Mesodermal cell (in vitro differentiated cells): ENCODE data around the gene LIME1.

Experiments
- H3K27ac ChIP-seq: 2 replicates; pipeline ENCODE4 v1.7.0; 2013; ENCODE audit warnings: mild to moderate bottlenecking, low read depth, low read length, moderate library complexity; ENCODE audit not compliant: severe bottlenecking
- H3K36me3 ChIP-seq: 2 replicates; pipeline ENCODE4 v1.7.1; 2013; ENCODE audit warnings: mild to moderate bottlenecking, low read length, moderate library complexity; ENCODE audit not compliant: control insufficient read depth, insufficient read depth
- H3K4me1 ChIP-seq: one replicate; pipeline ENCODE4 v1.7.1; 2013; ENCODE audit warnings: mild to moderate bottlenecking, low read length; ENCODE audit not compliant: insufficient read depth, control insufficient read depth, poor library complexity, severe bottlenecking
- H3K4me3 ChIP-seq: 2 replicates; pipeline ENCODE4 v1.7.0; 2013; ENCODE audit warnings: low read length, control low read depth, mild to moderate bottlenecking; ENCODE audit not compliant: insufficient read depth, poor library complexity, severe bottlenecking; ENCODE audit errors: extremely low read depth
- H3K9me3 ChIP-seq: 2 replicates; pipeline ENCODE4 v1.7.1; 2013; ENCODE audit warnings: mild to moderate bottlenecking, low read length, moderate library complexity; ENCODE audit not compliant: control insufficient read depth
- WGBS, 2 experiments: methylation state at CpG; one replicate each; pipeline ENCODE4 v1.1.5; 2013; ENCODE audit warnings: missing lambda C conversion rate in 2 of 2; ENCODE audit not compliant: insufficient coverage in 2 of 2; 5-methylcytosine and 5-hydroxymethylcytosine counted together

LIME1 gene

DNA sequence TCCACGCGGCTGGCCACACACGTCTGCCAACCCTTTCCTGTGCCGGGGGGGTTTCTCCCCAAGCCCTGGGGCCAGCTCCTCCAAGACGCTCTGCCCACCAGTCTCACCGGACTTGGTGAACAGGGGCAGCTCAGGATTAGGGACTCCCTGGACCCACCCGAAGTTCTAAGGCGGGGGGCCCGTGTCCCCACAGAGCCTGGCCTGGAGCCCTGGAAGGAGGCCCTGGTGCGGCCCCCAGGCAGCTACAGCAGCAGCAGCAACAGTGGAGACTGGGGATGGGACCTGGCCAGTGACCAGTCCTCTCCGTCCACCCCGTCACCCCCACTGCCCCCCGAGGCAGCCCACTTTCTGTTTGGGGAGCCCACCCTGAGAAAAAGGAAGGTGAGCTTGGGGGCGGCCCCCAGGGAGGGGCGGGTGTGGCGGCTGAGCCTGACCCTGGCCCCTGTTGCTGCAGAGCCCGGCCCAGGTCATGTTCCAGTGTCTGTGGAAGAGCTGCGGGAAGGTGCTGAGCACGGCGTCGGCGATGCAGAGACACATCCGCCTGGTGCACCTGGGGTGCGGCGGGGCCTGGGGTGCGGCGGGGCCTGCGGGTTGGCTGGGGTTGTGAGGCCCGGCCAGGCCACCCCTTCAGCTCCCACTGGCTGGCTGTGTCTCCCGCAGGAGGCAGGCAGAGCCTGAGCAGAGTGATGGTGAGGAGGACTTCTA is 5.4 kb downstream of the LIME1 start:
- Histone ChIP-seq H3K27ac (no peak overlapping the region), H3K4me3 (peak overlapping the region; percentile 64), H3K9me3 (no peaks in the 10 kb centered on the region), H3K36me3 (peaks cover 45% of the 10 kb centered on the region), H3K4me1 (peaks cover 18% of the 10 kb centered on the region)
- 91 to 93% methylated on average over 19 to 27 of the region's 30 CpGs for WGBS, 2 experiments

DNA sequence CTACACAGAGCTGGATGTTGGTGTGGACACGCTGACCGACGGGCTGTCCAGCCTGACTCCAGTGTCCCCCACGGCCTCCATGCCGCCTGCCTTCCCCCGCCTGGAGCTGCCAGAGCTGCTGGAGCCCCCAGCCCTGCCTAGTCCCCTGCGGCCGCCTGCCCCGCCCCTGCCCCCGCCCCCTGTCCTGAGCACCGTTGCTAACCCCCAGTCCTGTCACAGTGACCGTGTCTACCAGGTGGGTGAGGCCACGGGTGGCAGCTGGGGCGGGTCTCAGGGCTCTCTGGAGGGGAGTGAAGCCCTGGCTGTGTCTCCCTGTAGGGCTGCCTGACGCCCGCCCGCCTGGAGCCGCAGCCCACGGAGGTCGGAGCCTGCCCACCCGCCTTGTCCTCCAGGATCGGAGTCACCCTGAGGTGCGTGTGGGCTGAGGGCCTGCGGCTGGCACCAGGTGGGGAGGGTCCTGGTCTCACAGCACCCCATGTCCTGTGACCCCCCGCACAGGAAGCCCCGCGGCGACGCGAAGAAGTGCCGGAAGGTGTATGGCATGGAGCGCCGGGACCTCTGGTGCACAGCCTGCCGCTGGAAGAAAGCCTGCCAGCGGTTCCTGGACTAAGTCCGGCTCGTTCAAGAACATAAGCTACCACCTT is 6.0 kb downstream of the LIME1 start:
- no peak overlapping the region for H3K27ac ChIP-seq
- 93% methylated on average over 21 to 35 of the region's 37 CpGs for WGBS, 2 experiments
- H3K4me3 ChIP-seq, result no peak overlapping the region
- H3K4me1 ChIP-seq, result peaks cover 18% of the 10 kb centered on the region
- H3K9me3 ChIP-seq, result no peaks in the 10 kb centered on the region
- peaks cover 42% of the 10 kb centered on the region for H3K36me3 ChIP-seq

DNA sequence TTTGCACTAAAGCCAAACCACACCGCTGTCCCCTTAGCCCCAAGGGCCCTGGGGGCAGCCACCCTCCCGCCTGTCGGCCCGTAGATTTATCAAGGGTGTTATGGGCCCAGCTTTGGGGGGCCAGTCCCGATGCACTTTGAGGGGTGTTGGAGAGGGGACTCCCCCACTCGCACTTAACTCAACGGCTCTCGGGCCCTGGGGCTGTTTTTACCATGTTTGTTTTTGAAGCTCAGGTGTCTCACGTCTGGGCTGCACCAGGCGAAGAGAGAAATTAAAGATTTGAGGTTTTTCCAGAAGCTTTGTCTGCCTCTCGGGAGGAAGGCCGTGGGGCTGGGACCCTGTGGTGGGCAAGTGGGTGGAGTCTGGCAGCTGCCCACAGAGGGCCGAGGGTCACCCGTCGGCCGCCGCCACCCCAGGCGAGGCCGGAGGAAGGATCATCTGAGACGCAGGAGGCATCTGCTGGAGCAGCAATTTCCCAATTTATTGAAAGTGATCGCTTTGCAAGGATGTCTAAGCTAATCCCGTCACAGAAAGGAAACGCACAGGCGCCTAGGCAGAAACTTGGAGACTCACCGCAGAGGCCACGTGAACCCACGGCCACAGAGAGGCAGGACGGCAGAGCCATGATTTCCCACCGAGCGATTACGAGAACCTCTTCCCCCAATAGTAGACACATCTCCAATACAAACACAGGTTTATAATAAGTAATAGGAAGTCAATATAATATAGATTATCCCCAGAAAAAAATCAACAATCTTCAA is 6.9 kb downstream of the LIME1 start:
- Histone ChIP-seq H3K4me3 (no peak overlapping the region), H3K4me1 (peaks cover 14% of the 10 kb centered on the region), H3K9me3 (no peaks in the 10 kb centered on the region), H3K36me3 (peaks cover 42% of the 10 kb centered on the region), H3K27ac (no peak overlapping the region)
- WGBS, 2 experiments, result 93 to 97% methylated on average over 22 of the region's 31 CpGs

DNA sequence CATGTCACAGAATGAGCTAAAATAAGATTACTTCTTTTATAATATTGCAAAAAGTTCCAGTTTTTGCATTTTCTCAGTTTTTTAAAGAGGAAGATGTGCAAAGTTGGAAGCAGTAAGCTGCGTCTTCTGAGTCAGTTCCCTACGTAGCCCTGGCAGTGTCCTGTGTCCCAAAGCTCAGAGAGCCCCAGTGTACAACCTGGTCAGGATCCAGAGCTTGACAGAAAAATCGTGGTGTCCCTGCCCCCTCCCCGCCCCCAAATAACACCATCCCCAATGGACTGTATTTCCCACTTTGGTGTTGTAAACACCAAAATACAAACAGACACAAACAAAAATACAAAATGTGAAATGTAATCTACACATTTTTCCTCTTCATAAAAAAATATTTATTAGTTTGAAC is 7.7 kb downstream of the LIME1 start:
- Histone ChIP-seq H3K36me3 (peaks cover 42% of the 10 kb centered on the region), H3K4me3 (no peak overlapping the region)
- 90 to 100% methylated on average over 2 of the region's 4 CpGs for WGBS, 2 experiments

DNA sequence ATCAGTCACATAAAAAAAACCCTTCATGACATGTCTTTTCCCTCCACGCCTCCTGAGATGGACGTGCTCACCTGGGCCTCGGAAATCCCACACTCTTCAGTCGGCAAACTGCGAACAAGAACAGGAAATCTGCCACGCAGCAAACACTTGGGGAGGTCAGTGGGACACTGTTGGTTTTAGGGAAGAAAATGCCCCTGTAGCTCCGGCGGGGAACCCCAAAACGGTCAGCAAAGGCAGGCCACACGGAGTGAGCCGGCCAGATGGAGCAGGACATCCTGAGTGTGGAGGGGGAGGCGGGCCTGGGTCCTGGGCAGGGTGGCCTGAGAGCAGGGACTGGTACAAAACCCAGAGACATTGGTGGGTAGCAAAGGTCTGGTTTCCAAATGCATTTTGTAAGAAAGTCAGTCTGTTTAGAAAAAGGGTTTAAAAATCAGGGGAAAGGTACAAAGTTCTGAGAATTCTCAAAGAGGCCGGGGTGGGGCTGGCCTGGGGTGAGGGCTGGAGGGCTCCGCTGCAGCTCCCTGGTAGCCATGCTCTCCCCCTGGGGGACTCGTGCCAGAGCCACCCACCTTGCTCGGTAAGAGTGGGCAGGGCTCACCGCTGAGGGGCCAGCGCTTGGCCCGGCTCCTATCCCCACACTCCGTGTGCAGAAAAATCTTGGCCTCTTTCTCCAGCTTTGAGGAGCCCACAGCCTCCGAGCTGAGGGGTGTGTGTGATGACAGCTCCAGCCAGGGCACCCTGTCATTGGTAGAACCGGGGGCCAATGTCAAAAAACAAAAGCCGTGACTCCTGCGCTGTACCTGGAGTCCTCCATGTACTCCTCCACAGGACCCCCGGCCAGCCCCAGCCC is 8.3 kb downstream of the LIME1 start:
- H3K27ac ChIP-seq, result peak overlapping the region; percentile 29
- 92 to 96% methylated on average over 23 to 25 of the region's 25 CpGs for WGBS, 2 experiments
- H3K4me1 ChIP-seq, result peaks cover 10% of the 10 kb centered on the region
- no peaks in the 10 kb centered on the region for H3K9me3 ChIP-seq
- no peak overlapping the region for H3K4me3 ChIP-seq
- H3K36me3 ChIP-seq, result peaks cover 45% of the 10 kb centered on the region

More for the DNA sequence above, 7.7 kb downstream of the LIME1 start:
- Histone ChIP-seq H3K9me3 (no peaks in the 10 kb centered on the region), H3K4me1 (peaks cover 10% of the 10 kb centered on the region), H3K27ac (no peak overlapping the region)

DNA sequence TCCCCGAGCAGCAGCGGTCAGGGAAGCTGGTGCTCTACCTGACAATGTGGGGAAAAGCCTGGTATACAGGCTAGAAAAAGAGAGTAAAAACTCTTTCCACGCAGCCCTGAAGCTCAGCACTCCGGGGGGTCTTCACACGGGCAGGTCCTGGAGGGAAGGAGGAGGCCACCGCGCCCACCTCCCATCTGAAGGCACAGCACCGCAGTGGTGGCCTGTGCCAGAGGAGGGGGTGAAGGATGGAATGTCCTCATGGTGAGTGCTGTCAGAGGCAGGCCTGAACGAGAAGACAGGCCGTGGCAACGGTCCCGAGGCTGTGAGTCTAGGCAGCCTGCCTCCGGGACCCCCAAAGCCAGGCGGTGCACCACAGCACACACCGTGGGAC is 9.0 kb downstream of the LIME1 start:
- H3K27ac ChIP-seq, result no peak overlapping the region
- 83 to 91% methylated on average over 12 to 15 of the region's 15 CpGs for WGBS, 2 experiments
- peaks cover 10% of the 10 kb centered on the region for H3K4me1 ChIP-seq
- peaks cover 51% of the 10 kb centered on the region for H3K36me3 ChIP-seq
- no peak overlapping the region for H3K4me3 ChIP-seq
- no peaks in the 10 kb centered on the region for H3K9me3 ChIP-seq

DNA sequence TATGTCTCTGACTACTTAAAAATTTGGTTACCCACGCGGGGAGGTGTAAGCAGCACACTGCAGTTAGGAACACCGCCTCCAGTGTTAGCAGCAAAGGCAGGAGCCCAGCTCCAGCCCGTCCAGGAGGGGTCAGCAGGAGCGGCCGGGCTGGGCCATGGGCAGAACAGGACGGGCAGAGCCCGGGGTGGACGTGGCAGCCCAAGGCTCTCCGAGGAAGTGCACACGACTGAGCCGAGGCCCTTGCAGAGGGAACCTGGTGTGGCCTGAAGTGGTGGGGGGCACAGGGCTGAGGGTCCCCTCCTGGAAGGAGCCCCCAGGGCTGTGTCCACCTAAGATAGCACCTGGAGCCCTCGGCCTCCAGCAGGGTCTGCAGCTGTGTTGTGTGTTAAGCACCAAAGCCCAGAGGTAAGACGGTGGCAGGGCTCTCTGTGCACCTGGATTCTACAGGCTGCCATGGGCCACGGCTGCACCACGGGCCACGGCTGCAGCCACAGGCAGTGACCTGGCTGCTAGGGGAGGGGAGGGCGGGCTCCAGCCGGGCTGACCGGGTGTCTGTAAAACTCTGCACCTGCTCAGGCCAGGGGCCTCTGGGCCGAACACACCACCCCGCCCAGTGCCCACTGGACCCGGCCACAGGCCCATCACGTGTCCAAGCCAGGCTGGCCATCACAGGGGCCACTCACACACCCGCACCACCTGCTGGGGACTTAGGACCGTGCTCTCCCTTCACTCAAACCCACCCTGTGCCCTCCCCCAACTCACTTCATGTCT is 9.7 kb downstream of the LIME1 start:
- peaks cover 53% of the 10 kb centered on the region for H3K36me3 ChIP-seq
- no peak overlapping the region for H3K4me3 ChIP-seq
- H3K9me3 ChIP-seq, result no peaks in the 10 kb centered on the region
- 94 to 96% methylated on average over 22 of the region's 26 CpGs for WGBS, 2 experiments
- H3K27ac ChIP-seq, result no peak overlapping the region
- peaks cover 9% of the 10 kb centered on the region for H3K4me1 ChIP-seq

DNA sequence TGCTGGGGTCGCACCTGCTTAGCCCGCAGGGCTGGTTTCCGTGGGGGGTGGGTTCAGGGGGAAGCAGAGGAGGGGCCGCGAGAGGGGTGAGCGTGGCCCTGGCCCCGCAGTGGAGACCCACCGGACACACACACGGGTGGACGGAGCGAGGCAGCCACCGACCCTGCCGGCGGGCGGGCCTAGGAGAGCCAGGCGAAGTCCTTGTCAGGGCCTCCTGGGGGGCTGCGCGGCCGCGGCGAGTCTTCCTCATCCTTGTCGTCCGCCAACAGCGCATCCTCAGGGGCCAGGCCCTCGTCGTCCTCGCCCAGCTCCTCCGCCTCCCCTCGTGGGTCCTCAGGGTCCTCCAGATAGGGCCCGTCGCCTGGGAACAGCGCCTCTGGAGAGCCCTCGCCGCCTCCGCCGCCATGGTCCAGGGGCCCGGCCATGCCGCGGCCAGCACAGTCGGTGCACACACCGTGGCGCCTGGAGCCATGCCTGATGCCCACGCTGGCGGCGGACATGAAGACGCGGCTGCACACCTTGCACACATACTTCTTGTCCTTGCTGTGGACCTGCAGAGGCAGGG is 10.4 kb downstream of the LIME1 start:
- peaks cover 48% of the 10 kb centered on the region for H3K36me3 ChIP-seq
- WGBS, 2 experiments, result 92 to 96% methylated on average over 31 to 41 of the region's 47 CpGs
- no peak overlapping the region for H3K27ac ChIP-seq

DNA sequence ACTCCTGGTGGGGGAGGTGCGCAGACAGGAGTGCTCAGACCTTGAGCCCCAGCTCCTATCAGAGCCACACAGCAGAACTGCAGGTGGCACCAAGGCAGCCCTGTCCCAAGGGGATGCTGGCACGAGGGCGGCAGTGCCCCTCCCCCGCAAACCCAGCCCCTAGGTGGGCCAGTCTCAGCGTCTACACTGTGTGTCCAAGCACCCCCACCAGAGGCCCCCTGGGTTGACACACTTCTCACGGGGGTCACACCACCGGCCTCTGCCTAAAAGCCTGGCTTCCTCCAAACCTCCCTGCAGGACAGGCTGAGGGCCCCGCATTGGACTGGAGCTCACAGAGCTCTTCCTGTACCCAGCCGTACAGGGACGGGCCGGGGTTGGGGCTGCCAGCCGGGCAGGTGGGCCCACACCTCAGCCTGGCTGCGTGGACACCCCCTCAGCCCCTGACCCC is 11.2 kb downstream of the LIME1 start:
- no peak overlapping the region for H3K27ac ChIP-seq
- peaks cover 45% of the 10 kb centered on the region for H3K36me3 ChIP-seq
- peaks cover 5% of the 10 kb centered on the region for H3K4me1 ChIP-seq
- no peaks in the 10 kb centered on the region for H3K9me3 ChIP-seq
- no peak overlapping the region for H3K4me3 ChIP-seq
- 82 to 85% methylated on average over 11 to 13 of the region's 13 CpGs for WGBS, 2 experiments

More for the DNA sequence above, 10.4 kb downstream of the LIME1 start:
- no peaks in the 10 kb centered on the region for H3K9me3 ChIP-seq
- no peak overlapping the region for H3K4me3 ChIP-seq
- H3K4me1 ChIP-seq, result peaks cover 5% of the 10 kb centered on the region
